MV-4-11 (cell line): Measurements from ENCODE around the gene MSTN.
"Not testable (repeated sequence)": the region's sequence is repeated elsewhere in the genome, so short reads cannot be mapped to it uniquely, and the experiment has no call there.

Experiments
- DNase-seq: peaks from one replicate; lab custom pipeline; 2025; lab: John Stamatoyannopoulos, UW

The MSTN gene

DNA sequence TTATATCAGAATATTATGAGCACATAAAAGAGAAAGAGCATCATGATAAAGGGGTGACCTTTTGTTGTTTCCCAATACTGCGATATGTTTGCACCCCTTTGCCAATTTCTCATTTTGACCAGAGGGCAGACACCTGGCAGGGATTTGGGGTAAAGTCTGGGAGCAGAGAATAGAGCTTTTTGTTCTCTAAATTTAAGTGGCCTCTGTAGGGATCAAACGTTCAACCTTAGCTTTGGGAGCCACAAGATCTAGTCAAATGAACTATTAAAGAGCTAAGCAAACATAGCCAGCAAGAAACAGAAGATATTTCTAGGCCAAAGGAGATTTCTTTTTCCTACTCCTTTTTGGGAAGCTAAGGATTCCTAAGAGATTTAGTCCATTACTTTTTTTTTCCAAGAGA is 1.1 kb upstream of the MSTN start:
- no peak for DNase-seq

- no peak for DNase-seq
Observed at GRCh38 chr2:190062053-190062452, 476 bp downstream of the MSTN start.

DNA sequence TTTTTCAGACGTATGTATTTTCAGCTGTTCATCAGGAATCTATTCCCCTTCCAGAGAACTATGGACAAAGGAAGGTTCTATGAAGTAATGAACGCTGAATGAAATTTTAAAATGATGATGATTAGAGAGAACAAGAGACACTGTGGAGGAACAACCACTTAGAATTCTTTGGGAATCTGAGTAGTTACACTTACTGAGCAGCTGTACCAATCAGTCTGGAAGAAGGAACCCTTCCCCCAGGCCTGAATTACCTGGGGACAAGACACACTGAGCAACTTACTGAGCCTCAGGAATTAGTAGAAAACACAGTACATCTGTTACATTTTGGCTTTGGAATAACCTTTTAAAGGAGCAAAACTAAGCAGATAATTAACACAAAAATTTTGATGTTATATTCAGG is 1.9 kb downstream of the MSTN start:
- DNase-seq = no peak

- no peak for DNase-seq
Observed at GRCh38 chr2:190060019-190060418, 2.5 kb downstream of the MSTN start.

DNA sequence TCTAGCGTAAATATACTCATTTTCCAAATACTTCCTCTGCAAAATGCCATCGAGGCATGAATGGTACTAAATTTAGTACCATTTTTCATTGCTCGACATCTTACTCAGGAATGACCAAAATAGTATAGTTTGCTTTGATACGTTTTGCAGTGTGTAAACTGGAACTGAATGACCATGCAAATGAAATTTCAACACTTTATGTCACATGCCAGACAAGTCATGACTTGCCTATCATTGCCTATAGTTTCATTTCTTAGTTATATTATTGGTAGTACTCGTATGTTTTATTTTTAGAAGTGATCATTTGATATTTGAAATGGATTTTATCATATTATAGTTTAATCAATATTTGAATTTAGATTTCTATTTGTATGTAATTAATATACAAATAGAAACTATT is 9.1 kb downstream of the MSTN start:
- DNase-seq = no peak

DNA sequence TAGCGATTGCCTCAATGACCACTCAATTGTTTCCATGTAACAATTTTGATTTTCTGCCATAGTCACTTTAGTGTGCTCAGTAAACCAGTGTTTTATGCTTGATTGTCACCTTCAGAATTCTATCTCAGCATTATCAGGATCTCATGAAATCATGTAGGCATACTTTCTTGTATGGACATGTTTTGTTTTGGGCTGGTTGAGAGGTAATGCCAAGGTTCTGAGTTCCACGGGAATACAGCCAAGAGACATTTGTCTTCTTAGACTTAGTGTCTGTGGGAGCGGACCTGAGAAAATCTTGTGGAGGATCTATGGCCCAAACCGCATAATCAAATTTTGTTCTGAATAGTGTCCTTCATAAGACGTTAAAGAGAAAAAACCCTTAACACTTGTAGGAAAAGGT is 10.2 kb downstream of the MSTN start:
- no peak for DNase-seq

DNA sequence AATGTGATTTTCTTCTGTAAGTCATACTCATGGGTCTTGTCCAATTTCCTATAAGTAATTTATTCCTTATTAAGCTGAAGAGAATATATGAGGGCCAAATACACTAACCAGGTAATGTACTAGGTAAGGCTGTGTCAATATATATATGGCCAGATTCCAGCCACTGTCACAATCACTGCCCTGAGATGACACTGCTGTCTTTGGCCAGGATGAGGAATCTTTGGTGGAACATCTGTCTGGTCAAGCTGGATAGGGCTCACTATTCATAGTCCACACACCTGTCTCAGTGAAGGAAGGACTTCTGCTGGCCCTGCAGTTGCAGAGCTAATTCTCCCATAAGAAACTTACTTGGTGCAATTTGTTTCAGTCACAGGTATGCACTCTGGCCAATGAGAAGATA is 11.3 kb downstream of the MSTN start:
- DNase-seq = no peak

DNA sequence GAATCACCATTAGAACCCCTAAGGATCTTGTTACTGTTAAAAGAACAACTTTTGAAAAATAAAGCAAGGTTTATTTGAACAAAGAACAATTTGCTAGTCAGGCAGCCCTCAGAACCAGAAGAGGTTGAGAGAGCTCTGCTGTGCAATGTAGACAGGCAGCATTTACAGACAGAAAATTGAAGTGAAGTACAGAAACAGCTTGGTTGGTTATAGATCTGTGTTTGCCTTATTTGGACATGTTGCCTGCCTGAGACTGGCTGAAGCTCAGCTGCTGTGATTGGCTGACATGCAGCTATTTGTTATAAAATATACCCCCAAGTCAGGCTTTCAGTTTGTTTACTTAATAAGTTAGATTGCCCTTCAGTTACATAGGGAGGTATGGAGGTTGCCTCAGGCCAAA is 12.5 kb downstream of the MSTN start:
- no peak for DNase-seq

DNA sequence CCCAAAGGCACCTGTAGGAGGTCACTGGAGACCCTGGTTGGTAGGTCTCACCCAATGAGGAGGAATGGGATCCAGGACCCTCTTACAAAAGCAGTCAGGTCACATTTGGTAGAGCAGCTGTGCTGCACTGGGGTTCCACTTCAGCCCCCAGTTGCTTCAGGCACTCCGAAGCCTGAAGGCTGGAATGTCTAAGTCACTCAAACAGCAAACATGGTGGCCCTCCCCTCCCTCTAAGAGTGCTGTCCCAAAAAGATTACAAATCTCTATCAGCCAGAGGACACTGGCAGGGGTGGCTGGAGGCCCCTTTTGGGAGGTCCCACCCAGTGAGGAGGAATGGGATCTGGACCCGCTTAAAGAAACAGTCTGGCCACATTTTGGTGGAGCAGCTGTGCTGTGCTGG is 17.7 kb downstream of the MSTN start:
- DNase-seq = no peak

DNA sequence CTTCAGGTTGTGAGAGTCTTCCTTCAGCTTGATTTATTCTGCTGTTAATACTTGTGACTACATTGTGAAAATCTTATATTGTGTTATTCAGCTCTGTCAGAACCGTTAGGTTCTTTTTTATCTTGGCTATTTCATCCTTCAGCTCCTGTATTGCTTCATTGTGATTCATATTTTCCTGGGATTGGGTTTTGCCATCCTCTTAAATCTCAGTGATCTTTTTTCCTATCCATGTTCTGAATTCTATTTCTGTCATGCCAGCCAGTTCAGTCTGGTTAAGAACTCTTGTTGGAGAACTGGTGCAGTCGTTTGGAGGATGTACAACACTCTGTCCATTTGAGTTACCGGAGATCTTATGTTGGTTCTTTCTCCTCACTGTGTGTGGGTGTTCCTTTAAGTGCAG is 19.1 kb downstream of the MSTN start:
- no peak for DNase-seq

DNA sequence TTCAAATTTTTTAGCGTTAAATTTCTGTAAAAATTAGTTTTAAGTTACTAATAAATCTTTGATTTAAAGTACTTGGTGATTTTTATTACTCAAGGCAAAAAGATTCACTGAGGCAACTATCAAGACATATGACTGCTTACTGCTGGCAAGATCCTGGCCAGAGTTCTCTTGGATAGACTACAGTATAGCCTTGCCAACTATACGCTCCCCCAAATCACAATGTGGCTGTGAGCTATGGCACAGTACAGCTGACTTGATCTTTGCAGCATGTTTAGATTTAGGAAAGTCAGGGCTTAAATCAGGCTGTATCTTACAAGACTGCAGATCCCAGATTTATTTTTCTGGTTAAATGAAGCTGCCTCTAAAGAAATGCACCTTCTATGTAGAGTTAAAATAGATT is 26.5 kb downstream of the MSTN start:
- DNase-seq = no peak

GRCh38 chr2:190034417-190034816 is 28.1 kb downstream of the MSTN start:
- DNase-seq = peak; percentile 12

- no peak for DNase-seq
Observed at GRCh38 chr2:190031969-190032618, 30.4 kb downstream of the MSTN start.

GRCh38 chr2:190023860-190024259 is 38.7 kb downstream of the MSTN start:
- DNase-seq = peak; percentile 37

GRCh38 chr2:190020720-190021119 is 41.8 kb downstream of the MSTN start:
- no peak for DNase-seq

GRCh38 chr2:190017837-190018236 is 44.7 kb downstream of the MSTN start:
- DNase-seq = no peak

DNA sequence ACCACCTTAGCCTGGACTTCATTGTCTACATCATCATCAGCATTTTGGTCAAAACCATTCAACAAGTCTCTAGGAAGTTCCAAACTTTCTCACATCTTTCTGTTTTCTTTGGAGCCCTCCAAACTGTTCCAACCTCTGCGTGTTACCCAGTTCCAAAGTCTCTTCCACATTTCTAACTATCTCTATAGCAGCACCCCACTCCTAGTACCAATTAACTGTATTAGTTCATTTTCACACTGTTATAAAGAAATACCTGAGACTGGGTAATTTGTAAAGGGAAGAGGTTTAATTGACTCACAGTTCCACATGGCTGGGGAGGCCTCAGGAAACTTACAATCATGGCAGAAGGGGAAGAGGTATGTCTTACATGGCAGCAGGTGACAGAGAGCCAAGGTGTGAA is 46.6 kb downstream of the MSTN start:
- not testable (repeated sequence) for DNase-seq
